K562 (cell line): Measurements from ENCODE around the gene ZFAND3. TPM values are rescaled to one million over a fixed set of nuclear protein-coding genes. Genes with fewer than 3 reads are reported as not detected.

Source experiments
- ATAC-seq: fragments of 200-7000 bp; cut with Tn5 transposase; 3 replicates; pipeline ENCODE4 v1.9.1; 2020; ENCODE audit warnings: moderate library complexity
- BruUV-seq: library from RNA; stranded (reverse); fragments of 400-500 nt; replicated peaks from 2 replicates; lab custom pipeline; 2021; lab: Mats Ljungman, UMichigan
- CTCF ChIA-PET: fragments of 300-600 bp; formaldehyde crosslinking; extraction: SDS; loops from one replicate; lab custom pipeline; 2021; ENCODE audit warnings: low intra/inter-chr PET ratio; lab: Yijun Ruan, JAX
- POLR2A ChIA-PET: fragments of 300-600, 350-650 bp; sonication (Branson Sonifier 250); formaldehyde crosslinking; extraction: SDS; loops from one replicate; lab custom pipeline; 2021; ENCODE audit warnings: antibody characterized with exemption, inconsistent platforms; lab: Yijun Ruan, JAX
- DNase-seq, 4 experiments: peaks; one replicate each; pipeline versions ENCODE4 v3.0.0 to v3.0.0-alpha.2; 2011 to 2018; ENCODE audit warnings: low spot score in 3 of 4, mixed read lengths in 3 of 4; ENCODE audit errors: extremely low read depth in 1 of 4
- FAIRE-seq: peaks from 2 replicates; lab custom pipeline; 2011; peaks lifted over from hg19 to GRCh38; lab: Jason Lieb, UNC
- H2AFZ ChIP-seq: 2 replicates; pipeline ENCODE4 v1.6.0; 2011; ENCODE audit warnings: low read depth, low read length, control low read depth, inconsistent platforms
- H3K27ac ChIP-seq: fragments of 200-600 bp; 3 replicates; pipeline ENCODE4 v1.8.0; 2011; ENCODE audit warnings: low read depth, mild to moderate bottlenecking, control low read depth, inconsistent platforms, low read length, moderate library complexity, mixed read lengths; ENCODE audit errors: extremely low read depth
- H3K27me3 ChIP-seq, 2 experiments: fragments of 300-600 bp in 1 of 2; 2 replicates in 1 of 2; 3 replicates in 1 of 2; pipeline versions ENCODE4 v1.6.0 to v1.8.0; 2011; ENCODE audit warnings: inconsistent platforms in 2 of 2, low read length in 2 of 2, mild to moderate bottlenecking in 1 of 2, mixed read lengths in 1 of 2, moderate library complexity in 1 of 2; ENCODE audit not compliant: control insufficient read depth in 2 of 2, insufficient read depth in 2 of 2
- H3K36me3 ChIP-seq: fragments of 300-600 bp; 3 replicates; pipeline ENCODE4 v1.8.0; 2011; ENCODE audit warnings: mild to moderate bottlenecking, low read length, inconsistent platforms; ENCODE audit not compliant: control insufficient read depth, insufficient read depth
- H3K4me1 ChIP-seq, 2 experiments: fragments of 200-600 bp in 1 of 2; replicated peaks in 1 of 2; 2 replicates in 1 of 2; 3 replicates in 1 of 2; pipeline versions ENCODE4 v1.5.1 to v1.8.0; 2011; ENCODE audit warnings: inconsistent platforms in 2 of 2, low read length in 2 of 2, mild to moderate bottlenecking in 1 of 2, mixed read lengths in 1 of 2, moderate library complexity in 1 of 2; ENCODE audit not compliant: control insufficient read depth in 2 of 2, insufficient read depth in 2 of 2
- H3K4me2 ChIP-seq: 2 replicates; pipeline ENCODE4 v1.6.1; 2011; ENCODE audit warnings: low read length, control low read depth, inconsistent platforms, mixed read lengths; ENCODE audit not compliant: insufficient read depth
- H3K4me3 ChIP-seq: fragments of 200-600 bp; sonication (generic), shearing (Covaris generic); 2 replicates; pipeline ENCODE4 v1.5.1; 2016; ENCODE audit warnings: control low read depth, inconsistent platforms
- H3K79me2 ChIP-seq: fragments of 200-600 bp; 3 replicates; pipeline ENCODE4 v1.8.0; 2011; ENCODE audit warnings: low read length, inconsistent platforms; ENCODE audit not compliant: control insufficient read depth, insufficient read depth
- H3K9ac ChIP-seq, 2 experiments: 2 replicates each; pipeline versions ENCODE4 v1.6.0 to v1.6.1; 2011; ENCODE audit warnings: low read depth in 2 of 2, low read length in 2 of 2, control low read depth in 1 of 2, inconsistent platforms in 1 of 2, mild to moderate bottlenecking in 1 of 2, mixed read lengths in 1 of 2; ENCODE audit not compliant: insufficient read depth in 1 of 2
- H3K9me1 ChIP-seq: one replicate; pipeline ENCODE4 v1.6.0; 2011; ENCODE audit warnings: inconsistent platforms, mild to moderate bottlenecking, low read length, moderate library complexity; ENCODE audit not compliant: control insufficient read depth, insufficient read depth
- H3K9me3 ChIP-seq: replicated peaks from 2 replicates; pipeline ENCODE4 v1.5.1; 2011; ENCODE audit warnings: low read depth, low read length, inconsistent platforms; ENCODE audit not compliant: control insufficient read depth, insufficient read depth
- H4K20me1 ChIP-seq: replicated peaks from 2 replicates; pipeline ENCODE4 v1.6.1; 2011; ENCODE audit warnings: low read length, inconsistent platforms, mixed read lengths; ENCODE audit not compliant: control insufficient read depth, insufficient read depth
- DNMT1 ChIP-seq: fragments of 450-650 bp; IDR thresholded peaks from 2 replicates; pipeline ENCODE4 v1.6.1; 2016; ENCODE audit warnings: antibody characterized with exemption, mild to moderate bottlenecking
- HIVEP1 ChIP-seq: fragments of 250-450 bp; sonication (Bioruptor Pico); IDR thresholded peaks from 2 replicates; pipeline ENCODE4 v1.4.0; 2020; ENCODE audit warnings: mild to moderate bottlenecking
- KAT8 ChIP-seq: fragments of 450-650 bp; IDR thresholded peaks from 2 replicates; pipeline ENCODE4 v1.6.1; 2016; ENCODE audit warnings: low read depth, mild to moderate bottlenecking
- NCOA2 ChIP-seq, 2 experiments: fragments of 450-650 bp; IDR thresholded peaks; 2 replicates each; pipeline ENCODE4 v1.6.1; 2018; ENCODE audit warnings: mild to moderate bottlenecking in 2 of 2, moderate library complexity in 1 of 2; ENCODE audit not compliant: partially characterized antibody in 2 of 2
- PHF8 ChIP-seq: fragments of 200-600 bp; sonication (generic); IDR thresholded peaks from 2 replicates; pipeline ENCODE4 v1.6.1; 2012; ENCODE audit warnings: mixed run types, mild to moderate bottlenecking, inconsistent platforms, low read length, moderate library complexity, borderline replicate concordance
- POLR2G ChIP-seq: fragments of 200-400 bp; formaldehyde crosslinking; IDR thresholded peaks from 2 replicates; pipeline ENCODE4 v1.6.1; 2017; ENCODE audit warnings: low read depth, mild to moderate bottlenecking, antibody characterized with exemption, low read length, moderate library complexity
- POLR2H ChIP-seq: IDR thresholded peaks from 2 replicates; pipeline ENCODE4 v1.6.1; 2016; ENCODE audit warnings: missing genetic modification characterization, low read depth, mild to moderate bottlenecking, control low read depth, missing compliant biosample characterization, moderate library complexity
- TARDBP ChIP-seq: fragments of 450-650 bp; IDR thresholded peaks from 2 replicates; pipeline ENCODE4 v1.6.1; 2016
- ZKSCAN3 ChIP-seq: fragments of 250-450 bp; sonication (Bioruptor Pico); IDR thresholded peaks from 2 replicates; pipeline ENCODE4 v1.4.0; 2020
- ZNF253 ChIP-seq: fragments of 250-450 bp; sonication (Bioruptor Pico); conservative IDR thresholded peaks from 2 replicates; pipeline ENCODE4 v1.6.1; 2021; ENCODE audit warnings: mild to moderate bottlenecking
- ZNF445 ChIP-seq: fragments of 250-450 bp; sonication (Bioruptor Pico); IDR thresholded peaks from 2 replicates; pipeline ENCODE4 v1.4.0; 2020; ENCODE audit warnings: low read depth, mild to moderate bottlenecking, moderate library complexity
- ZNF699 ChIP-seq: fragments of 250-450 bp; sonication (Bioruptor Pico); IDR thresholded peaks from 2 replicates; pipeline ENCODE4 v1.8.0; 2021; ENCODE audit warnings: mild to moderate bottlenecking, moderate library complexity; ENCODE audit not compliant: insufficient replicate concordance
- WGBS: fragments of 100-300 bp; shearing (Covaris generic); methylation state at CpG from one replicate; pipeline ENCODE4 v1.1.6; 2016; ENCODE audit warnings: low coverage, mixed read lengths; ENCODE audit not compliant: insufficient coverage; ENCODE audit errors: missing lambda C conversion rate; 5-methylcytosine and 5-hydroxymethylcytosine counted together
- in situ Hi-C: fragments of 300-500 bp; cut with MboI; formaldehyde crosslinking; loops from 4 replicates; pipeline ENCODE4 v1.15.0; 2018; ENCODE audit warnings: inconsistent platforms, mixed read lengths
- intact Hi-C: fragments of 100-400 bp; cut with micrococcal nuclease; formaldehyde crosslinking; loops from 2 replicates; pipeline ENCODE4 v1.14.2; 2022
- polyA plus RNA-seq, 8 experiments: library from polyadenylated mRNA; depleted of rRNA in 4 of 8; stranded (reverse) in 5 of 8; unstranded in 3 of 8; fragments of >200 nt; fragmentation: Nextera tagmentation in 2 of 8; fragmentation: Illumina TruSeq in 1 of 8; extraction: Ambion mirVana in 2 of 8; extraction: Trizol in 1 of 8; gene quantifications; 2 replicates each; pipeline versions ENCODE4 v1.2.1 to v1.2.3, GENCODE V29; 2011 to 2014; ENCODE audit warnings: inconsistent platforms in 1 of 8, missing spikeins in 1 of 8
- total RNA-seq, 7 experiments: library from RNA; depleted of rRNA in 6 of 7; stranded (reverse); fragments of >200 nt in 6 of 7; fragmentation: Illumina TruSeq in 2 of 7; extraction: Trizol in 2 of 7; gene quantifications; 2 replicates each; pipeline versions ENCODE4 v1.2.1 to v1.2.3, GENCODE V29; 2011 to 2021; ENCODE audit warnings: low replicate concordance in 1 of 7
- TF ChIP-seq, protein P1 (sequence below): fragments of 450-650 bp; IDR thresholded peaks from 2 replicates; pipeline ENCODE4 v1.6.1; 2018; ENCODE audit warnings: mild to moderate bottlenecking, low read depth; ENCODE audit not compliant: partially characterized antibody
- TF ChIP-seq, protein P2 (sequence below): sonication (generic); formaldehyde crosslinking; IDR thresholded peaks from 2 replicates; pipeline ENCODE4 v1.8.1; 2023; ENCODE audit warnings: mild to moderate bottlenecking, missing genetic modification reagents

ZFAND3 gene
- total and polyA plus RNA-seq, 9 of the 15 experiments (the other 6 are each of a cell fraction or from before 2014, with no cell fraction given), result 0.81 to 26.6 (median 11.8) TPM

DNA sequence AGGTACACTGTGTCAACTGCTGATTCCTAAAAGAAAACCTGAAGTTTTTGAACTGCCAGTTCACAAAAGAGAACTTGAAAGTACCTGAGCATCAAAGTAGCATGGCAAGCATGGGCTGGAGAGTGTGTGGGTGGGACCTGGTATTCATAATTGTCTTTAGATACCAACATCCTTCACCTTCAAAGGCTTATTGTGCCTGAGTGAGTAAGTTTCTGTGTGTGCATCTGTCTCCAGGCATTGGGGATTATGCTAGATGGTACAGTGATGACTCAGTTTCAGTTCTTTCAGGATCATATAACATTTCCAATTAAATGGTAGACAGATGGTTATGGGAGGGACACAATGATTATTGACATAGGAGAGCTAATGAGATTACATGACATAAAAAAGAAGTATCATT is 238.5 kb downstream of the ZFAND3 start (continued):
- no peak for TF ChIP-seq ZNF445 (CRISPR knock-in tag)
- TF ChIP-seq, all 486 proteins: peak for 0

DNA sequence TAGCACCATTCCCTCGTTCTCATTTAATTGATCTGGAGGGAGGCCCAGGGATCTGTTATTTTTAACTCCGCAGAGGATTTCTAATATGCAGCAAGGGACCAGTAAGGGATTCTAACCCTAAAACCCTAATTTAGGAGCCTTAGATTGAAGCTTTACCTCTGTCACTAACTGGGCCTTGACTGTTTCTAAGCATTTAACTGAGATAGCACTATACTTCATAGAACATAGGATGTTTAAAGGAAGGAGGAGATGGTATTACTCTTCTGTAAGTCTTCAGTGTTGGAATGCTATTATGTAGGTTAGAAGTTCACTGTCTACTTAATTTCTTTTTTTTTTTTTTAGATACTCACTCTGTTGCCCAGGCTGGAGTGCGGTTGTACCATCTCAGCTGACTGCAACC is 242.5 kb downstream of the ZFAND3 start:
- no peaks in the 10 kb centered on the region for H3K79me2 ChIP-seq
- ATAC-seq (no peak), DNase-seq (no peak), FAIRE-seq (no peak)
- POLR2A ChIA-PET, result no interaction called here
- no peak overlapping the region for H3K4me3 ChIP-seq
- no peaks in the 10 kb centered on the region for H3K9me3 ChIP-seq
- intact Hi-C loops (no loop called here), in situ Hi-C loops (no loop called here)
- WGBS, result 77% methylated on average over 3 of the region's 3 CpGs
- CTCF ChIA-PET, result no interaction called here
- TF ChIP-seq NCOA2 (IDR thresholded peaks at IDR 0.05; ENCODE audit: partially characterized antibody in 2 of 2) (no peak), PHF8 (no peak), ZKSCAN3 (CRISPR knock-in tag) (no peak), POLR2G (no peak), TARDBP (no peak), POLR2H (no peak), KAT8 (no peak), ZNF253 (CRISPR knock-in tag) (no peak), ZNF699 (CRISPR knock-in tag) (no peak), HIVEP1 (no peak), DNMT1 (no peak)
- TF ChIP-seq, protein P1, sequence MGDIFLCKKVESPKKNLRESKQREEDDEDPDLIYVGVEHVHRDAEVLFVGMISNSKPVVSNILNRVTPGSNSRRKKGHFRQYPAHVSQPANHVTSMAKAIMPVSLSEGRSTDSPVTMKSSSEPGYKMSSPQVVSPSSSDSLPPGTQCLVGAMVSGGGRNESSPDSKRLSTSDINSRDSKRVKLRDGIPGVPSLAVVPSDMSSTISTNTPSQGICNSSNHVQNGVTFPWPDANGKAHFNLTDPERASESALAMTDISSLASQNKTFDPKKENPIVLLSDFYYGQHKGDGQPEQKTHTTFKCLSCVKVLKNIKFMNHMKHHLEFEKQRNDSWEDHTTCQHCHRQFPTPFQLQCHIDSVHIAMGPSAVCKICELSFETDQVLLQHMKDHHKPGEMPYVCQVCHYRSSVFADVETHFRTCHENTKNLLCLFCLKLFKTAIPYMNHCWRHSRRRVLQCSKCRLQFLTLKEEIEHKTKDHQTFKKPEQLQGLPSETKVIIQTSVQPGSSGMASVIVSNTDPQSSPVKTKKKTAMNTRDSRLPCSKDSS, result no peak
- TF ChIP-seq, protein P2, sequence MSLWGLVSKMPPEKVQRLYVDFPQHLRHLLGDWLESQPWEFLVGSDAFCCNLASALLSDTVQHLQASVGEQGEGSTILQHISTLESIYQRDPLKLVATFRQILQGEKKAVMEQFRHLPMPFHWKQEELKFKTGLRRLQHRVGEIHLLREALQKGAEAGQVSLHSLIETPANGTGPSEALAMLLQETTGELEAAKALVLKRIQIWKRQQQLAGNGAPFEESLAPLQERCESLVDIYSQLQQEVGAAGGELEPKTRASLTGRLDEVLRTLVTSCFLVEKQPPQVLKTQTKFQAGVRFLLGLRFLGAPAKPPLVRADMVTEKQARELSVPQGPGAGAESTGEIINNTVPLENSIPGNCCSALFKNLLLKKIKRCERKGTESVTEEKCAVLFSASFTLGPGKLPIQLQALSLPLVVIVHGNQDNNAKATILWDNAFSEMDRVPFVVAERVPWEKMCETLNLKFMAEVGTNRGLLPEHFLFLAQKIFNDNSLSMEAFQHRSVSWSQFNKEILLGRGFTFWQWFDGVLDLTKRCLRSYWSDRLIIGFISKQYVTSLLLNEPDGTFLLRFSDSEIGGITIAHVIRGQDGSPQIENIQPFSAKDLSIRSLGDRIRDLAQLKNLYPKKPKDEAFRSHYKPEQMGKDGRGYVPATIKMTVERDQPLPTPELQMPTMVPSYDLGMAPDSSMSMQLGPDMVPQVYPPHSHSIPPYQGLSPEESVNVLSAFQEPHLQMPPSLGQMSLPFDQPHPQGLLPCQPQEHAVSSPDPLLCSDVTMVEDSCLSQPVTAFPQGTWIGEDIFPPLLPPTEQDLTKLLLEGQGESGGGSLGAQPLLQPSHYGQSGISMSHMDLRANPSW (CRISPR knock-in tag), result no peak
- H3K9ac ChIP-seq, result no peak overlapping the region
- no peaks in the 10 kb centered on the region for H3K4me1 ChIP-seq
- H3K36me3 ChIP-seq, result peaks cover 21% of the 10 kb centered on the region
- H4K20me1 ChIP-seq, result peaks cover 4% of the 10 kb centered on the region; the same call in 1 of the 2 replicates
- peaks cover 4% of the 10 kb centered on the region for H3K9me1 ChIP-seq
- H3K27me3 ChIP-seq, result no peaks in the 10 kb centered on the region
- no peak overlapping the region for H3K27ac ChIP-seq
- no peak overlapping the region for H3K4me2 ChIP-seq
- BruUV-seq, result no TSS peak
- H2AFZ ChIP-seq, result no peak overlapping the region
